ENCODE measurements around the gene FBXL4.

GRCh38 chr6:98833057-98833306 lies 114.8 kb downstream of the FBXL4 start:
- TF ChIP-seq REST (IDR thresholded peaks at IDR 0.05; ENCODE audit: low read depth) (no peak), EGR1 (IDR thresholded peaks at IDR 0.05) (no peak)

Measured in Ishikawa (cell line).